ENCODE results near the gene PEX7.

The PEX7 gene

DNA sequence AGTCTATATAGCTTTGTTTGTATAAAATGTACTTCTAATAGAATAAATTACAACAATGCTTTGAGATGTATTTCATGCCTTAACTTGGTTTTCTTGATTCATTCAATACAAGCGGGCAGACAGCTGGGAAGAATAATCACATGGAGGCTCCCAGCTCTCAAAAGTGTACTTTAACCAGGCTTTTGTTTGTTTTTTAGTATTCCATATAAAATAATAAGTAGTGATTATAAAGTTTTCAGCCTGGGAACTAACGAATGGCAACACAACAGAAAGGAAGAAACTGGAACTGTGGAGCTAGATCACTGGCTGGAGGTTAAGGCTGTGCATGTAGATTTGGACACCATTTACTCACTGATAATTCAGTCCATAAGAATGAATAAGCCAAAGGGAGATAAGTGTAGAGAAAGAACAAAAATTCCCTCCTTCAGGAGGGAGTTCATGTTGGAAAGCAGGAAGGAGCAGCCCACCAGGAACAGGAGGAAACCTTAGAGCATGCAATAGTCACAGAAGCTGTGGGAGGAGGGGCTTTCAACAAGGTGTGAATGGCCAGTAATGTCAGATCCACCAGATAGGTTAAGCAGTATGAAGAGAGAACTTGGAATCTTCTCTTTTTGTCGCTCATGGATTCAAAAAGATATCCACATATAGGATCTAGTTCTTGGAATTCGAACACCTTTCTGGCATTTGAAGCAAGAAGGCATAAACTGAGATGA lies 58.5 kb downstream of the PEX7 start:
- TF ChIP-seq, protein P1, sequence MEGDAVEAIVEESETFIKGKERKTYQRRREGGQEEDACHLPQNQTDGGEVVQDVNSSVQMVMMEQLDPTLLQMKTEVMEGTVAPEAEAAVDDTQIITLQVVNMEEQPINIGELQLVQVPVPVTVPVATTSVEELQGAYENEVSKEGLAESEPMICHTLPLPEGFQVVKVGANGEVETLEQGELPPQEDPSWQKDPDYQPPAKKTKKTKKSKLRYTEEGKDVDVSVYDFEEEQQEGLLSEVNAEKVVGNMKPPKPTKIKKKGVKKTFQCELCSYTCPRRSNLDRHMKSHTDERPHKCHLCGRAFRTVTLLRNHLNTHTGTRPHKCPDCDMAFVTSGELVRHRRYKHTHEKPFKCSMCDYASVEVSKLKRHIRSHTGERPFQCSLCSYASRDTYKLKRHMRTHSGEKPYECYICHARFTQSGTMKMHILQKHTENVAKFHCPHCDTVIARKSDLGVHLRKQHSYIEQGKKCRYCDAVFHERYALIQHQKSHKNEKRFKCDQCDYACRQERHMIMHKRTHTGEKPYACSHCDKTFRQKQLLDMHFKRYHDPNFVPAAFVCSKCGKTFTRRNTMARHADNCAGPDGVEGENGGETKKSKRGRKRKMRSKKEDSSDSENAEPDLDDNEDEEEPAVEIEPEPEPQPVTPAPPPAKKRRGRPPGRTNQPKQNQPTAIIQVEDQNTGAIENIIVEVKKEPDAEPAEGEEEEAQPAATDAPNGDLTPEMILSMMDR (IDR thresholded peaks at IDR 0.05; ENCODE audit: low read depth, low read length): no peak

DNA sequence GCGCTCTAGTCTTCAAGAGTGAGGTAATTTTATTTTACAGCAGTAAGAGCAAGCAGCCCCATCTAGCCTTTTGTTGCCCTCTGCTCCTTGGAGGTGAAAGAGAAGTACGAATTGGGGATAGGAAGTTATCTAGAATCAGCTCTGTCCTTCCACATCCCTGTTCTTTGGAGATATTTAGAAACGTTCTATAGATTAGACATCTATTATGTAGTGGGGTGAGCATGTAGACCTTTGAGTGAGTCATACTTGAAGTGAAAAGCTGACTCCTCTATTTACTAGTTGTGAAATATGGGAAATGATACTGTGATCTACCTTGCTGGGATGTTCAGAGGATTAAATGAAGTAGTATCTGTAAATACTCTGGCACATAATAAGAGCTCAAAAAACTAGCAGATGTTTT lies 63.7 kb downstream of the PEX7 start:
- H3K4me3 ChIP-seq (ENCODE audit: low read depth, low read length): no peak overlapping the region
- no peak for DNase-seq
- TF ChIP-seq, protein P1 (IDR thresholded peaks at IDR 0.05; ENCODE audit: low read depth, low read length): no peak
- H3K27me3 ChIP-seq: no peaks in the 10 kb centered on the region
- H3K9me3 ChIP-seq: no peaks in the 10 kb centered on the region
- no peaks in the 10 kb centered on the region for H3K36me3 ChIP-seq
- peaks cover 18% of the 10 kb centered on the region for H3K4me1 ChIP-seq

More for the DNA sequence above, 58.5 kb downstream of the PEX7 start:
- H3K4me3 ChIP-seq (ENCODE audit: low read depth, low read length): no peak overlapping the region
- H3K9me3 ChIP-seq: no peaks in the 10 kb centered on the region
- H3K36me3 ChIP-seq: no peaks in the 10 kb centered on the region
- no peak for DNase-seq
- H3K27me3 ChIP-seq: no peaks in the 10 kb centered on the region
- peaks cover 3% of the 10 kb centered on the region; the same call in 1 of the 2 replicates for H3K4me1 ChIP-seq

DNA sequence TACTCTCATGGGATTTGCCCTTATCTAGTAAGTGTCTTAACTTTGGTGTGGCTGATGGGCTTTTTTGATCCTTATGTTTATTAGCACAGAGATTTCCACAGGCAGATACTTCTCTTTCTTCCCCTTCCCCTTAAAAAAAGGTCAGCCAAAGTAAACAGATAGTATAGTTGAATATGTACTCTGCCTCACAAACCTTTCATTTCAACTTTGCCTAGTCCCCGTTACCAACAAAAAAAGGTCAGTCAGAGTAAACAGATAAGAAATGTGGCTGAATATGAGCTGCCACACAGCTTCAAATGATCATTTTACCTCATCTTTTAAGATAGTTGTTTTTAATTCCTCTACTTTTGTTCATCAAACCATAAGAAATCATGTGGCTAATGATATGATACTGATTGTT lies 65.6 kb downstream of the PEX7 start:
- no peak overlapping the region for H3K4me3 ChIP-seq (ENCODE audit: low read depth, low read length)
- peaks cover 18% of the 10 kb centered on the region for H3K4me1 ChIP-seq
- H3K9me3 ChIP-seq: no peaks in the 10 kb centered on the region
- DNase-seq: no peak
- H3K27me3 ChIP-seq: no peaks in the 10 kb centered on the region
- TF ChIP-seq, protein P1 (IDR thresholded peaks at IDR 0.05; ENCODE audit: low read depth, low read length): no peak
- no peaks in the 10 kb centered on the region for H3K36me3 ChIP-seq

DNA sequence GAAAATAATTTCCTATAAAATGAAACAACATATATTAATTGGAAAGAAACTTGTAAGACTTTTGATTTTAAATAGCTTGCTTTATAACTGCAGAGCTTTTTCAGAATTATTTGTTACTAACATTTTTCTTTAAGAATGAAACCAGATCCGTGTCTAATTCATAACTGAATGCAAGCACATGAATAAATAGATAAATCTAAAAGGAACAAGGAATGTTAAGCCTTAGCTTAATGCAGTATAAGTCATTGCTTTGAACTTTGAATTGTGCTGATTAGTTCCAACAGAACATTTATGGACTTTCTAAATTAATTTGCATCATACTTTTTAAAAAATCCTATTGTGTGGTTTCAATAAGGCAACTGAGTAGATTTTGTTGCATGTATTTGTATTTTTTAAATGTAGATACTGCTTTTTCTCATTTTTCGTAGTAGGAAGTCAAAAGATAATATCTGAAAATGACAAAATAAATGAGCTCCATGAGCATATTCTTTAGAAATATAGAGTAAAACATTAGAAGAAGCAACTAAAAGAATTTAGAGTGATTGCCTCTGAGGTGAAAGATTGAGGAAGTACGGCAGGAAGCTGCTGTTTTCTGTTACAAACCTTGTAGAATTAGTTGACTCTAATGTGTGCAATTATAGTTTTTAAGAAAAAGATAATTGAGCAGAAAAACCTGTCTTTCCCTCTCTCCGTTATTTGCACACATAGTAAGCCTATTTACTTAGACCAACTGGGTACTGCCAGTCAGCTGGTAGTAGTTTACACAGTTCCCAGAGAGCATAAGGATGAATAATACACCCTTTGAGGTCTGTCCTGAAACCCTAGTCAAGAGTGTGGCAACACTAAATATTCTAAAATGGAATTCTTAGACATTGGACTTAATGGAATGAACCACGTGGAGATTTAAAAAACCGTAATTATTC lies 67.1 kb downstream of the PEX7 start:
- no peaks in the 10 kb centered on the region for H3K36me3 ChIP-seq
- H3K9me3 ChIP-seq: no peaks in the 10 kb centered on the region
- H3K4me3 ChIP-seq (ENCODE audit: low read depth, low read length): no peak overlapping the region
- H3K4me1 ChIP-seq: peaks cover 18% of the 10 kb centered on the region
- H3K27me3 ChIP-seq: no peaks in the 10 kb centered on the region
- DNase-seq: no peak
- TF ChIP-seq, protein P1 (IDR thresholded peaks at IDR 0.05; ENCODE audit: low read depth, low read length): no peak

DNA sequence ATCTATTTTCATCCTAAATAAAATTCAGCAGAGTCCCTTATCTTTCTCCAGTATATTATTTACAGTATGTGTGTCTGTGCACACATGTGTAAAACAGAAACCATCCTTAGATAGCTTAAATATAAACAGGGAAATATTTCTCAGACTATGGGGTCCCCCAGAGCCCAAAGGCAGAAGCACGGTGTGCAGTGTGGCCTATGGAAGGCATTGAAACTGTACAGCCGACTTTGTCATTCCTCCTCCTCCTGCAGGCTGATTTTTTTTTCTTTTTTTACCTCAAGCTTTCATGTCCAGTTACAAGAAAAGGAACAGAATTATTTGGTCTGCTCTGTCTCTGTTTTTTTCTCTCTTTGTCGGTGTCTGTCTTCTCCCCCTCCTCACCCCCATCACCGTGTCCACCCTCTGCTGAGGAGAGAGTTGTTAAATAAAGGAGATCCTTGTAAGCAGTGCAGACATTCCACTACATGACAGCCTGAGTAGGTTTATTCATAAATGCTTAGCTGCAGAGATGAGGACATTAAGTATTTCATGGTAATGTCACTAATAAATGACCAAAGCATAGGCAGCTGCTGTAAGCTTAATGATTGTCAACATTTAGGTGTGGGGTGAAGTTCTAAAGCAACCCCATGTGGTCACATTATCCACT lies 67.9 kb downstream of the PEX7 start:
- no peak for DNase-seq
- TF ChIP-seq, protein P1 (IDR thresholded peaks at IDR 0.05; ENCODE audit: low read depth, low read length): no peak
- no peaks in the 10 kb centered on the region for H3K36me3 ChIP-seq
- peaks cover 18% of the 10 kb centered on the region for H3K4me1 ChIP-seq
- H3K9me3 ChIP-seq: no peaks in the 10 kb centered on the region
- H3K4me3 ChIP-seq (ENCODE audit: low read depth, low read length): no peak overlapping the region
- H3K27me3 ChIP-seq: no peaks in the 10 kb centered on the region
